ENCODE data around the gene AZGP1.

Gene AZGP1

DNA sequence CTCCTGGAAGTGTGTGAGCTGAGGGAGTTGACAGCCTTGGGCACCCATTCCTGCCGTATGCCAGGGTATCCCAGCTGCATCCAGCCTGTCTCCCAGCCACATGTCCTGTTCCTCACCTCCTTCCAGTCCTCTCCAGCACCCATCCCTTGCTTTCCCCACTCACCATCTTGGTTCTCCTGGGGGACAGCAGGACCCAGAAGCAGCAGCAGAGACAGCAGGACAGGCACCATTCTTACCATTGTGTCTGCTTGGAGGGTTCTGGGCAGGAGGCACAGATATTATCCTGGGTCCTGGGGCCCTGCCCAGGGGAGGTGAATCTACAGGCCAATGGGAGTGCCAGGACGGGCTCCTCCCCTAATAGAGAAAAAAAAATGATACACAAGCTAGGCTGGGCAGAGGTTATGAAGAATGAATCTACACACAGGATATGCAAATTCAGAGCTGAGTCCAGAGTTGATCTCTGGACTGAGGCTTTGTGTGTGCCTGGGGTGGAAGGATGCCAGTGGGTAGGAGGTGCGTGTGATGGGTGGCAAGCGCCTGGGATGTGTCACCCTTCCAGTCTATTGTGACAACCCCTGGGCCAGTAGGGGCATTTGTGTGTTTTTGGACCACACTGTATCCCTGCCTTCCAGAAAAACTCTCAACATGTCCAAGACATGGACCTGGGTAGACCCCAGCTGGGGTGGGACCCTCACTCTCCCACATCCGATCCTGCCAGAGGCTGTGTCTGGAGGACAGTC is at the start of gene AZGP1:
Gene AZGP1, minus strand, starts transcription at position 250 of the 740 bp plus-strand sequence. Its CDS starts 11 bp downstream, at position 239.
- Histone ChIP-seq H3K4me2 (no peak within 1 kb of the TSS), H3K27me3 (no peaks in the 10 kb centered on the region), H3K4me1 (peaks cover 5% of the 10 kb centered on the region; the same call in 1 of the 2 replicates), H3K9ac (no peak within 1 kb of the TSS), H3K36me3 (no peaks in the 10 kb centered on the region), H3K27ac (no peak within 1 kb of the TSS), H3K4me3 (no peak within 1 kb of the TSS), H4K20me1 (no peaks in the 10 kb centered on the region), H3K9me3 (no peaks in the 10 kb centered on the region)
- TF ChIP-seq Cebpa-rat (IDR thresholded peaks at IDR 0.05) = no peak

DNA sequence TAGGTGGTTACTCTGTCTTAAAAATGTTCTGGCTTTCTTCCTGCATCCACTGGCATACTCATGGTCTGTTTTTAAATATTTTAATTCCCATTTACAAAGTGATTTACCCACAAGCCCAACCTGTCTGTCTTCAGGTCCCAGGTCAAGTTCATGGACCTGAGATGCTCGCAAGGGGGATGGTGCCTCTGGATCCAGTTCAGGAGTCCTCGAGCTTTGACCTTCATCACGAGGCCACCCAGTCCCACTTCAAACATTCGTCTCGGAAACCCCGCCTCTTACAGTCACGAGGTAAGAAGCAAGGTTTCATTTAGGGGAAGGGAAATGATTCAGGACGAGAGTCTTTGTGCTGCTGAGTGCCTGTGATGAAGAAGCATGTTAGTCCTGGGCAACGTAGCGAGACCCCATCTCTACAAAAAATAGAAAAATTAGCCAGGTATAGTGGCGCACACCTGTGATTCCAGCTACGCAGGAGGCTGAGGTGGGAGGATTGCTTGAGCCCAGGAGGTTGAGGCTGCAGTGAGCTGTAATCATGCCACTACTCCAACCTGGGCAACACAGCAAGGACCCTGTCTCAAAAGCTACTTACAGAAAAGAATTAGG is 48.3 kb upstream of the AZGP1 start:
- Histone ChIP-seq H3K9me3 (no peaks in the 10 kb centered on the region), H3K4me3 (no peak overlapping the region), H3K27me3 (no peaks in the 10 kb centered on the region), H3K4me1 (no peaks in the 10 kb centered on the region), H3K9ac (no peak overlapping the region), H3K27ac (no peak overlapping the region), H4K20me1 (peaks cover 54% of the 10 kb centered on the region), H3K36me3 (peaks cover 98% of the 10 kb centered on the region), H3K4me2 (no peak overlapping the region)
- TF ChIP-seq Cebpa-rat (IDR thresholded peaks at IDR 0.05) = no peak

DNA sequence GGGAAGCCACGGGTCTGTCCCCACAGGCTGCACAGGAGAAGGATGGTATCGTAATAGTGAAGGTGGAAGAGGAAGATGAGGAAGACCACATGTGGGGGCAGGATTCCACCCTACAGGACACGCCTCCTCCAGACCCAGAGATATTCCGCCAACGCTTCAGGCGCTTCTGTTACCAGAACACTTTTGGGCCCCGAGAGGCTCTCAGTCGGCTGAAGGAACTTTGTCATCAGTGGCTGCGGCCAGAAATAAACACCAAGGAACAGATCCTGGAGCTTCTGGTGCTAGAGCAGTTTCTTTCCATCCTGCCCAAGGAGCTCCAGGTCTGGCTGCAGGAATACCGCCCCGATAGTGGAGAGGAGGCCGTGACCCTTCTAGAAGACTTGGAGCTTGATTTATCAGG is 47.7 kb upstream of the AZGP1 start:
- Histone ChIP-seq H3K9me3 (no peaks in the 10 kb centered on the region), H3K4me2 (no peak overlapping the region), H3K4me1 (no peaks in the 10 kb centered on the region), H4K20me1 (peaks cover 60% of the 10 kb centered on the region), H3K27me3 (no peaks in the 10 kb centered on the region), H3K27ac (no peak overlapping the region), H3K9ac (no peak overlapping the region), H3K36me3 (peaks cover 98% of the 10 kb centered on the region), H3K4me3 (no peak overlapping the region)
- no peak for TF ChIP-seq Cebpa-rat (IDR thresholded peaks at IDR 0.05)

DNA sequence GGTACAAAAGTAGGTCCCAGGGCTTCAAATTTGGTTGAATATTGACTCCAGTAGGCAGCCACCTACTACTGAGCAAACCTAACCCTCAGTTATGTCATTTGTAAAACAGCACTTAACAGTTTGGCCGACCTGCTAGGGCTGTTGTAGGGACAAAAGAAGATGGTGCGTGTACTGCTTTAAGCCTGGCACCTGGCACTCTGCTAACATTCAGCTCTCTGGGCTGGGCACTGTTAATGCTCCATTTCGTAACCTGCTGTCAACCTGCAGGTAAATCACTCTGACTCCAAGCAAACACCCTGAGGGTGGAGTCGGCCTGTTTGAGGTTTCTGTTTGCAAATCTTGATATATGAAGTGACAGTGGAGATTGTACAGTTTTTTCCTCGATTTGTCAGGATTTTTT is 46.8 kb upstream of the AZGP1 start:
- Histone ChIP-seq H3K9ac (no peak overlapping the region), H3K36me3 (peaks cover 98% of the 10 kb centered on the region), H4K20me1 (peaks cover 69% of the 10 kb centered on the region), H3K4me1 (peaks cover 4% of the 10 kb centered on the region), H3K27ac (no peak overlapping the region), H3K4me3 (no peak overlapping the region), H3K27me3 (no peaks in the 10 kb centered on the region), H3K9me3 (no peaks in the 10 kb centered on the region), H3K4me2 (no peak overlapping the region)
- TF ChIP-seq Cebpa-rat (IDR thresholded peaks at IDR 0.05) = no peak

DNA sequence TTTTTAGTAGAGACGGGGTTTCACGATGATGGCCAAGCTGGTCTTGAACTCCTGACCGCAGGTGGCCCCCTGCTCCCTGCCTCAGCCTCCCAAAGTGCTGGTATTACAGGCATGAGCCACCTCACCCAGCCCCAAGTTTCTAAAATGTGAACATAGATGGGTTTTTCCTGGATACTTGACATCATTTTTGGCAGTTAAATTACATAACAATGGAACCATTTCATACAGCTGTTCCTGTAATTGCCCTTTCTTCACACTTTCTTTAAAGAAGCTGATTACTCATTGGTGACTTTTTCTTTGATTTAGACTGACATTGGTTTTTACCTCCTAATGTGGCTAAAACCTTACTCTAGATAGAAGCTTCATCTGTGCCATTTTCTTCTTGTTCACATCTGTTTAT is 45.5 kb upstream of the AZGP1 start:
- H4K20me1 ChIP-seq = peaks cover 83% of the 10 kb centered on the region
- TF ChIP-seq Cebpa-rat (IDR thresholded peaks at IDR 0.05) = no peak

DNA sequence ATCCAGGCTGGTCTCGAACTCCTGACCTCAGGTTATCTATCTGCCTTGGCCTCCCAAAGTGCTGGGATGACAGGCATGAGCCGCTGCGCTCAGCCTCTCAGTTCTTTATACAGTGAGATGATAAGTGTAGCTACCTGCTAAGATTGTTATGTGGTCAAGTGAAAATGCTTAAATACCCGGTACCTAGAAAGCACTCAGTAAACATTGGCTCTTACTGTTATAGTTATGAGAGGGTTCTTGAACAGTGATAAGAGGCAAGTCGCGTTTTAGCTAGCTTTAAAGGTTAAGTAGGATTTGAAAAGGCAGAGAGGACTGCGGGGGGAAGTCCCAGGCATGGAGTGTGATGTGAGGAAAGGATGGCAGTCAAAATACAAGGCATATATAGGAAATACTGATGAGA is 44.1 kb upstream of the AZGP1 start:
- Histone ChIP-seq H3K4me1 (peaks cover 21% of the 10 kb centered on the region), H3K27ac (no peak overlapping the region), H3K36me3 (peaks cover 72% of the 10 kb centered on the region)

More for the DNA sequence above, 45.5 kb upstream of the AZGP1 start:
- Histone ChIP-seq H3K9me3 (no peaks in the 10 kb centered on the region), H3K36me3 (peaks cover 86% of the 10 kb centered on the region), H3K27ac (no peak overlapping the region), H3K27me3 (no peaks in the 10 kb centered on the region), H3K9ac (no peak overlapping the region), H3K4me3 (no peak overlapping the region), H3K4me2 (no peak overlapping the region), H3K4me1 (peaks cover 17% of the 10 kb centered on the region)

DNA sequence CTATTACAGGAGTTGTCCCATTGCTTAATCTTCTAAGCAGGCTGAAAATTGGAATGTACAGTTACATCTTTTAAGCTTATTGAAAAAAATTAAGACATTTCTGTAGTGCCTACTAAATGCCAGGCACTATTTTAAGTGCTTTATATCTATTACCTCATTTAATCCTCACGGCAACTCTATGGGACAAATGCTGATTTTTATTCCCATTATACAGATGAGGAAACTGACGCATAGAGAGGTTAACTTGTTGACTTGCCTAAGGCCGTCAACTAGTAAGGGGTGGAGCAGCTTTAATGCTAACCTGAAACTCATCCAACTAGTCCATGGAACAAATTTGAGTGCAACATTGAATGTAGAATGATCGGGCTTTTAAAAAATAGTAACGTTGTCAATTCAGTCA is 42.0 kb upstream of the AZGP1 start:
- Histone ChIP-seq H3K27me3 (no peaks in the 10 kb centered on the region), H3K4me2 (0 out of 2 replicates have a peak overlapping the region, but pooled peaks have one; percentile 88), H3K9ac (no peak overlapping the region), H3K27ac (no peak overlapping the region), H3K4me1 (peaks cover 23% of the 10 kb centered on the region), H3K4me3 (no peak overlapping the region), H3K9me3 (no peaks in the 10 kb centered on the region), H3K36me3 (peaks cover 51% of the 10 kb centered on the region), H4K20me1 (peaks cover 71% of the 10 kb centered on the region)
- no peak for TF ChIP-seq Cebpa-rat (IDR thresholded peaks at IDR 0.05)

More for the DNA sequence above, 44.1 kb upstream of the AZGP1 start:
- no peak for TF ChIP-seq Cebpa-rat (IDR thresholded peaks at IDR 0.05)
- Histone ChIP-seq H3K27me3 (no peaks in the 10 kb centered on the region), H3K4me3 (no peak overlapping the region), H3K9me3 (no peaks in the 10 kb centered on the region), H4K20me1 (peaks cover 88% of the 10 kb centered on the region), H3K9ac (no peak overlapping the region), H3K4me2 (no peak overlapping the region)

DNA sequence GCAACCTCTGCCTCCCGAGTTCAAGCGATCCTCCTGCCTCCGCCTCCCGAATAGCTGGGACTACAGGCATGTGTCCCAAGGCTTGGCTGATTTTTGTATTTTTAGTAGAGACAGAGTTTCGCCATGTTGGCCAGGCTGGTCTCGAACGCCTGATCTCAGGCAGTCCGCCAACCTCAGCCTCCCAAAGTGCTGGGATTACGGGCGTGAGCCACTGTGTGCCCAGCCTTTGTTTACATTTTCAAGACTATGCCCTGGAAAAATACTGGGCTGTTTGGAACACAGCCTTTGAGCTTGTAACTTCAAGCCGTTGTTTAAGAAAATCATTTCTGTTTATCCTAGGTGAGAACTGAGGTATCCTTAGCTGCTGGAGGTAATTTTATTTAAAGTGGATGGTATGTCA is 41.5 kb upstream of the AZGP1 start:
- H3K9me3 ChIP-seq = no peaks in the 10 kb centered on the region
- no peaks in the 10 kb centered on the region for H3K27me3 ChIP-seq
- H3K4me3 ChIP-seq = no peak overlapping the region
- peaks cover 23% of the 10 kb centered on the region for H3K4me1 ChIP-seq
- H3K4me2 ChIP-seq = peak overlapping the region; percentile 88
- TF ChIP-seq Cebpa-rat (IDR thresholded peaks at IDR 0.05) = no peak
- H3K36me3 ChIP-seq = peaks cover 46% of the 10 kb centered on the region
- peak overlapping the region; percentile 100; the same call in 1 of the 2 replicates for H3K9ac ChIP-seq
- H4K20me1 ChIP-seq = peaks cover 65% of the 10 kb centered on the region
- no peak overlapping the region for H3K27ac ChIP-seq

DNA sequence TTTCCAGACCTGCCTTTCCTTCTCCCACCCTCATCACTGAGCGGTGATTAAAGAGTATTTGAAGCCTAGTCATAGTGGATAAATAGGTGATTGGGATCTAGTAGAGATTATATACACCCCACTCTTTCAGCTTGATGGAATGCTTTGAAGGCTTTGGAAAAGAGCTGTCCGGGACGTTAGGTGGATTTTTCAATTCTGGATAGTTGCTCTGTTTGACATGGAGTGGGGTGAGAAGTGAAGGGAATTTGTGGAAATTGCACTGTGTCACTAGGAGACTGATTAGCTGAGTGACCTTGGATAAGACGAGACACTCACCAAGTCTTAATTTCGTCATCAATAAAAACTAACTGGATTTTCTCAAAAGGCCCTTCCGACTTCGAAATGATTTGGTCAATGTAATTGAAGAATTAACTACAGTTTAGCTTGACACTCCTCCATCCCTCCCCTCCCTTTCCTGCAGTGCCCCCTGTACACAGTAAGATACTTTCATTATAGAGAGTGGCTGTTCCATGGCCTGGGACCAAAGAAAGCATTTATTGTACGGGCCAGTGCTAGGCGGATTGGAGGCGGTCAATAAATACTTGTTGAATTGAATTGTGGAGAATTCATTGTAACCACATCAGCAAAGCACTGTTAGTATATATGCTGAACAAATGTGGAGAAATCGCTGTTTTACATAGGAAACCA is 40.5 kb upstream of the AZGP1 start:
- Histone ChIP-seq H3K9me3 (no peaks in the 10 kb centered on the region), H4K20me1 (peaks cover 56% of the 10 kb centered on the region), H3K4me2 (peak overlapping the region; percentile 88), H3K36me3 (peaks cover 36% of the 10 kb centered on the region), H3K4me1 (peaks cover 23% of the 10 kb centered on the region), H3K27me3 (no peaks in the 10 kb centered on the region), H3K4me3 (peak overlapping the region; percentile 100), H3K9ac (peak overlapping the region; percentile 100), H3K27ac (peak overlapping the region; percentile 98)
- TF ChIP-seq Cebpa-rat (IDR thresholded peaks at IDR 0.05) = no peak
